Right lobe of liver (tissue), 4 donors: ENCODE data around the gene MFAP3.

ENCODE experiments used
- POLR2A ChIP-seq: fragments of 450-650 bp; IDR thresholded peaks from one replicate; pipeline ENCODE4 v1.6.1; 2017; ENCODE audit warnings: antibody characterized with exemption, mild to moderate bottlenecking
- TF ChIP-seq, protein P1 (sequence below), 4 donors: fragments of 200-600 bp in 3 of 4; fragments of 450-650 bp in 1 of 4; IDR thresholded peaks; one replicate each; pipeline versions ENCODE4 v1.5.1 to v1.8.0; 2016 to 2022; ENCODE audit warnings: antibody characterized with exemption in 4 of 4, mild to moderate bottlenecking in 2 of 4
- donor health status: DM: no; HTN: no; CAD: no.
- donor health status: DM: no; HTN: no; CAD: no.
- donor health status: DM: no; HTN: yes; CAD: no.

DNA sequence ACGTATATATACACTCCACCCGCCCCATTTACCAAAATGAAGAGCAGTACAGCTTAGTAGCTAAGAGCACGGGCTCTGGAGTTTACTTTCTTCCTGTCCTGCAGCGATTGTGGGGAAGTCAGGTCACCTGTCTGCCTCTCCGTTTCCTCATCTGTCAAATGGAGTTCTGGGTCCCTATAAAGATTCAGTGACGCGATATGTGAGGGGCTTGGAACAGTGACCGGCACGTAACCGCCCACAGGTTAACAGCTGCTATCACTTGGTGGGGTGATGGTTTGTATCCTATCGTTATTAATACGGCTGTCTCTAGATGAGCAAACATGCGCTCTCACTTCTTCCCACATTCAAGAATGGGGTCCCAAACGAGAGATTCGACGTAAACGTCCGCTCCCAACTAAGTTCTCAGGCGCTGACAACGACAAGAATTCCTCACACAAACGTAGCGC lies 483 bp upstream of the MFAP3 start:
- no peak for TF ChIP-seq POLR2A
- TF ChIP-seq, protein P1, sequence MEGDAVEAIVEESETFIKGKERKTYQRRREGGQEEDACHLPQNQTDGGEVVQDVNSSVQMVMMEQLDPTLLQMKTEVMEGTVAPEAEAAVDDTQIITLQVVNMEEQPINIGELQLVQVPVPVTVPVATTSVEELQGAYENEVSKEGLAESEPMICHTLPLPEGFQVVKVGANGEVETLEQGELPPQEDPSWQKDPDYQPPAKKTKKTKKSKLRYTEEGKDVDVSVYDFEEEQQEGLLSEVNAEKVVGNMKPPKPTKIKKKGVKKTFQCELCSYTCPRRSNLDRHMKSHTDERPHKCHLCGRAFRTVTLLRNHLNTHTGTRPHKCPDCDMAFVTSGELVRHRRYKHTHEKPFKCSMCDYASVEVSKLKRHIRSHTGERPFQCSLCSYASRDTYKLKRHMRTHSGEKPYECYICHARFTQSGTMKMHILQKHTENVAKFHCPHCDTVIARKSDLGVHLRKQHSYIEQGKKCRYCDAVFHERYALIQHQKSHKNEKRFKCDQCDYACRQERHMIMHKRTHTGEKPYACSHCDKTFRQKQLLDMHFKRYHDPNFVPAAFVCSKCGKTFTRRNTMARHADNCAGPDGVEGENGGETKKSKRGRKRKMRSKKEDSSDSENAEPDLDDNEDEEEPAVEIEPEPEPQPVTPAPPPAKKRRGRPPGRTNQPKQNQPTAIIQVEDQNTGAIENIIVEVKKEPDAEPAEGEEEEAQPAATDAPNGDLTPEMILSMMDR (IDR thresholded peaks at IDR 0.05), result no peak
